Loucy (cell line): ENCODE results near the gene ZNF385C.
"Not testable (repeated sequence)": the region's sequence is repeated elsewhere in the genome, so short reads cannot be mapped to it uniquely, and the experiment has no call there.

Experiments
- CTCF ChIP-seq: fragments of 200-600 bp; sonication (generic); conservative IDR thresholded peaks from 2 replicates; pipeline ENCODE4 v1.5.1; 2014; ENCODE audit warnings: mild to moderate bottlenecking, antibody characterized with exemption, low read length
- EZH2phosphoT487 ChIP-seq: fragments of 200-600 bp; IDR thresholded peaks from 2 replicates; pipeline ENCODE4 v1.6.1; 2018; ENCODE audit warnings: antibody characterized with exemption, mild to moderate bottlenecking, moderate library complexity, borderline replicate concordance

- TF ChIP-seq CTCF, EZH2phosphoT487: not testable (repeated sequence)
Measured at GRCh38 chr17:42012363-42012762, 85.9 kb downstream of the ZNF385C start.
